Thyroid gland (tissue), 4 donors: Measurements from ENCODE around the gene CTNNA3.

Experiments
- CTCF ChIP-seq, 6 experiments: fragments of 200-600 bp in 3 of 6; fragments of 450-650 bp in 3 of 6; sonication (generic) in 3 of 6; IDR thresholded peaks; one replicate each; pipeline ENCODE4 v1.5.1; 2016 to 2019; ENCODE audit warnings: antibody characterized with exemption in 6 of 6, mild to moderate bottlenecking in 2 of 6, inconsistent platforms in 1 of 6, moderate library complexity in 1 of 6
- POLR2A ChIP-seq, 2 donors: fragments of 450-650 bp; IDR thresholded peaks; one replicate each; pipeline ENCODE4 v1.6.1; 2017; ENCODE audit warnings: antibody characterized with exemption in 2 of 2, mild to moderate bottlenecking in 2 of 2, moderate library complexity in 1 of 2

GRCh38 chr10:66242885-66243284 is 1453.1 kb downstream of the CTNNA3 start:
- TF ChIP-seq CTCF (IDR thresholded peaks at IDR 0.05): no peak
- TF ChIP-seq POLR2A (IDR thresholded peaks at IDR 0.05): no peak
